Astrocyte of the hippocampus (primary cell): ENCODE data around the gene COQ7.
A peak's percentile ranks its signal among the peaks of the same experiment; 100 is the strongest.

Source experiments
- DNase-seq: peaks from one replicate; pipeline ENCODE4 v3.0.0; 2011; ENCODE audit warnings: low read depth, low spot score

Gene COQ7

GRCh38 chr16:19086322-19087199 lies 19.1 kb downstream of the COQ7 start:
- DNase-seq, result peak; percentile 90

GRCh38 chr16:19088341-19088916 lies 21.0 kb downstream of the COQ7 start:
- no peak for DNase-seq

- DNase-seq, result no peak
Measured at GRCh38 chr16:19089410-19089955, 22.1 kb downstream of the COQ7 start.

- DNase-seq, result no peak
Measured at GRCh38 chr16:19090916-19091315, 23.5 kb downstream of the COQ7 start.

GRCh38 chr16:19092653-19093410 lies 25.4 kb downstream of the COQ7 start:
- DNase-seq, result no peak

- no peak for DNase-seq
Measured at GRCh38 chr16:19093631-19094541, 26.5 kb downstream of the COQ7 start.

DNA sequence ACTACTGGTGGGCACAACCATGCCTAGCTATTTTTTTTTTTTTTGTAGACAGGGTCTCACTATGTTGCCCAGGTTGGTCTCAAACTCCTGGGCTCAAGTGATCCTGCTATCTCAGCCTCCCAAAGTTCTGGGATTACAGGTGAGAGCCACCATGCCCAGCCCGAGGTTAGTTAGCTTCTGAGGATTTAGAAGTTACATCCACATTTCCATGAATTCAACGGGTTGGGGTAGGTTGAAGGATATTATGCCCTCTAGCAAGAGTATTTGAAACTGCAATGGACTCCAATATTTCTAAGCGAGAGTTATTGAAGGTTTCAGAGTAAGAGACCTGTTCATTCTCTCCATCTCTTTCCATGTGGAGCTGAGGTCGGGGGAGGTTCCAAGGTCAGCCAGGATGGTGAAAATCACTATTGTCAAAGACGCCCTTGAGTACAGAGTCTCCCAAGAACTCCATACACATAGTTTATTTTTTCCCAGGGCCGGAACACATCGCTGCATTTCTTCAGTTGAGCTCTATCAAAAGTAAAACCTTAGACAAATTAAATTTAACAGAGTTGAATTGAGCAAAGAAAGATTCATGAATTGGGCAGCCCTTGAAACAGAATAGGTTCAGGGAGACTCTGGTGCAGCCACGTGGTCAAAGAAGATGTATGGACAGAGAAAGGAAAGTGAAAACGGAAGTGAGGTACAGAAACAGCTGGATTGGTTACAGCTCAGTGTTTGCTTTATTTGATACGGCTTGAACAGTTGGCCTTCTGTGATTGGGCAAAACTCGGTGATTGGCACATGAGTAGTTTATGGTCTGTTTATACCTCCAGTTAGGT lies 27.3 kb downstream of the COQ7 start:
- no peak for DNase-seq

GRCh38 chr16:19095654-19096053 lies 28.2 kb downstream of the COQ7 start:
- peak; percentile 49 for DNase-seq

DNA sequence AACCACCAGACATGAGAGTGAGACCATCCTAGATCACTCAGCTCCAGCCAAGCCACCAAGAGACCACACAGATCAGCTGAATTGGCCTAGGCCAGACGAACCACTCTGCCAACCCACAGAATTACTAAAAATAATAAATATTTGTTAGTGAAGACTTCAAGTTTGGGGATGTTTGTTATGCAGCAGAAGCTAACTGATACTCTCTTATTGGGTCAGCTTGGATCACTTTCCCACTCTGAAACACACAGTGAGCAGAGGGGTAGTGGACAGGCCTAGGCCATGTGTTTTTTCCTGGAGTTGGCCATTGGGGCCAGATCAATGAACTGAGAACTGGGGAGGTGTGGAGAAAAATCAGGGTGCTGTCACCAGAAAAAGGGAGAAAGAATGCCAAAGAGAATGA lies 30.8 kb downstream of the COQ7 start:
- no peak for DNase-seq

DNA sequence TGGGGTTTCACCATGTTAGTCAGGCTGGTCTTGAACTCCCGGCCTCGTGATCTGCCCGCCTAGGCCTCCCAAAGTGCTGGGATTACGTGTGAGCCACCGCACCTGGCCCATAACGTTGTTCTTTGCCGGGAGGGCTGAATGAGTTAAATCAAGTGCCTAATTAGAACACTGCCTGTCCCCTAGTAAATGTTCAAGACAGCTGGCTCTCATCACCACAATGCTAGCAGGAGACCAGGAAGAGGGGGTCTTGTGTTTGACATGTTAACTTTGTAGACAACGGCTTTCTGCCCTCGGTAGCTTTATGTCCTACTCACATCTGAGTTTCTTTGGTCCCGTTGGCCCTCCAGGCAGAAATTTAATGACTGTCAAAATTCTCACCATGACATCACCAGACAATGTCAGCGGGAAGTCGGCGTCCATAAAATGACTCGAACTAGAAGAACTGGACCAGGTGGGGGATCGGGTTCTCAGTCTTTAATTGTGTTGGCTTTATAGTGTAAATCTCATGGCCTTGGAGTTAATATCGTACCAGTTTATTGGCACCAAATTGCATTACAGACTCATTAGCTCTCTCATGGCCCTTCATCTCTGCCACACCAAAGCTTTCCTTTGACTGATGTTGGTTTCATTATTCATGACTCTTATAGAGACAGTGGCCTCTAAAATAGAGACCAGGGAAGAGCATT lies 34.9 kb downstream of the COQ7 start:
- peak; percentile 11 for DNase-seq

DNA sequence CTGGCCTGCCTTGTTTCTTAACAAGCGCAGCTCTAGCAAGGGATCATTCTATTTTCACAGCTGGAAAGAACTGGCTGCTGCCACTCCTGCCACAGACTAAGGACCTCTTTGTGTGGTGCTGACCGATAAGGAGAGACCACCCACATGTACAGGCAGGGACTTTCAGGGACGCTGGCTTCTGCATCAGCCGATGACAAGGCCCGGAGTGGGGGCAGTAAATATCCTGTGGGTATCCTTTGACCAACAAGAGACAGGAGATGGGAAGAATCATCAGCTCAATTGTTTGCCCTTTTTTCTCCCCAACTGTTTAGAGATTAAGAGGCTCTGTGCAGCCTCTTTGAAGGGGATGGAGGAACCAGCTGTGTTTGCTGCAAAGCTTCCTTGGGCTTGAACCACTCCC lies 37.2 kb downstream of the COQ7 start:
- DNase-seq, result no peak

- no peak for DNase-seq
Measured at GRCh38 chr16:19105131-19105530, 37.7 kb downstream of the COQ7 start.

- peak; percentile 26 for DNase-seq
Measured at GRCh38 chr16:19105891-19106624, 38.6 kb downstream of the COQ7 start.

DNA sequence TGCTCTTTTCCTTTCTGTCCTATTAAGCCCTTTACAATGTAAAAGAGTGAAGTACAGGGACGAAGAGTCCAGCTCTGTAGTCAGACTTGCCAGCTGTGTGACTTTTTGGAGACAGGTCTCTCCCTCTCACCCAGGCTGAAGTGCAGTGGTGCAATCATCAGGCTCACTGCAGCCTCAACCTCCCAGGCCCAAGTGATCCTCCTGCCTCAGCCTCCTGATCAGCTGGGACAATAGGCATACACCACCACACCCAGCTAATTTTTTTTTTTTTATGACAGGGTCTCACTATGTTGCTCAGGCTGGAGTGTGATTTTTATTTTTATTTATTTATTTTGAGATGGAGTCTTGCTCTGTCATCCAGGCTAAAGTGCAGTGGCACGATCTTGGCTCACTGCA lies 39.2 kb downstream of the COQ7 start:
- DNase-seq, result no peak

DNA sequence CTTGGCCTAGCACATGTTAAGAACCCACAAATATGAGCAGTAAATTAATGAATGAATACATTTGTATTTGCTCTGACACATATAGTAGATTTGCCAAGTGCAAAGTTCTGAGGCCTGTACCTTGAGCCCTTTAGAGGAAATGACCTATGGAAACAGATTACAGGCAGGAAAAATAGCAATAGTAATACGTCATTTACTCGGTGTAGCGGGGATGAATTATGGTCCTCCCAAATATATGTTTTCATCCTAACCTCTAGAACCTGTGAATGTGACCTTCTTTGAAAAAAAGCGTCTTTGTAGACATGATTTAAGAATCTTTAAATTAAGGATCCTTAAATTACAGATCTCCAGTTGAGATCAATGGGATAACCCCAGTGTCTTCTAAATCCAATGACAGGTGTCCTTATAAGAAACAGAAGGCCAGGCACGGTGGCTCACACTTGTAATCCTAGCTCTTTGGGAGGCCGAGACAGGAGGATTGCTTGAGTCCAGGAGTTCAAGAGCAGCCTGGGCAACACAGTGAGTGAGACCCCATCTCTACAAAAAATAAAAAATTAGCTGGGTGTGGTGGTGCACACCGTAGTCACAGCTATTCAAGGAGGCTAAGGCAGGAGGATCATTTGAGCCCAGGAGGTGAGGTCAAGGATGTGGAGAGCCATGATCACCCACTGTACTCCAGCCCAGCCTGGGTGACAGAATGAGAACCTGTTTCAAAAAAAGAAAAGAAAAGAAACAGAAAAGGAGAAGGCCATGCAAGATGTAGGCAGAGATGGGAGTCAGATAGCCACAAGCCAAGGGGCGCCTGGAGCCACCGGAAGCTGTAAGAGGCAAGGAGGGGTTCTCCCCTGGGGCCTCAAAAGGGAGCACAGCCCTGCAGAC lies 41.2 kb downstream of the COQ7 start:
- DNase-seq, result no peak

DNA sequence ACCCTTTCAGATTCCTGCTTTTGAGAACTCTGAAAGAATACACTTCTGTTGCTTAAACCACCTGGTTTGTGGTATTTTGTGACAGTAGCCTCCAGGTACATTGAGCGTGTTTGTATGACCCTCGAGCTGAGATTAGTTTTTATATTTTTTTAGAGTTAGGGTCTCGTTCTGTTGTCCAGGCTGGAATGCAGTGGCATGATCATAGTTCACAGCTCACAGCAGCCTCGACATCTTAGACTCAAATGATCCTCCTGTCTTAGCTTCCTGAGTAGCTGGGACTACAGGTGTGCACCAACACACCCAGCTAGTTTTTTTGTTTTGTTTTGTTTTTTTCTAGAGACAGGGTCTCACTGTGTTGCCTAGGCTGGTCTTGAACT lies 41.9 kb downstream of the COQ7 start:
- no peak for DNase-seq

DNA sequence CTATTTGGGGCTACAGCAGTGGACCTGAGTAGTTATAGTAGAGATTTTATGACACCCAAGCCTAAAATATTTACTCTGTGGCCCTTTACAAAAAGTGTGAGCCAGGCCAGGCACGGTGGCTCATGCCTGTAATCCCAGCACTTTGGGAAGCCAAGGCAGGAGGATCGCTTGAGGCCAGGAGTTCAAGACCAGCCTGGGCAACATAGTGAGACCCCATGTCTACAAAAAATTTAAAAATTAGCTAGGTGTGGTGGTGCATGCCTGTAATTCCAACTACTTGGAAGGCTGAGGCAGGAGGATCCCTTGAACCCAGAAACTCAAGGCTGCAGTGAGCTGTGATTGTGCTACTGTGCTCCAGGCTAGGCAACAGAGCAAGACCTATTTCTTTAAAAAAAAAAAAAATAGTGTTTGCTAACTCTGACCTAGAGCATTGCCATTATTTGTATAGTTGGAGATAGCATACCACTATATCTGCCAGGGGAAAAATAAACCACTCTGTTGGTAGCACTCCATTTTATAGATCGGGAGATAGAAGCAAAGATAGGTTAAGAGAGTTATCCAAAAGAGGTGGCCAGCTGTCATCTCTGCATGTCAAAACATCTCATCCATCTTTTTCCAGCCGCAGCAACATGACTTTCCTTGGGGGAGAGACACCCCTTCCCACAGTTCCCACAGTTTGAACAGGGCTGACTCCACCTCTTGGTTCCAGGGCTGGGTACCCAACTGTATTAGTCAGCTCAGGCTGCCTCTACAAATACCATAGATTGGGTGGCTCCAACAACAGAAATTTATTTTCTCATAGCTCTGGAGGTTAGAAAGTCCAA lies 43.3 kb downstream of the COQ7 start:
- DNase-seq, result no peak
